Neural cell (in vitro differentiated cells): ENCODE measurements around the gene PTEN. TPM values are rescaled to one million over a fixed set of nuclear protein-coding genes. Genes with fewer than 3 reads are reported as not detected.

Experiments used
- H2AFZ ChIP-seq: fragments of 200-600, 300-800 bp; sonication (generic), shearing (Covaris generic); 2 replicates; pipeline ENCODE4 v1.6.0; 2014; ENCODE audit warnings: low read depth, mild to moderate bottlenecking, antibody characterized with exemption, low read length, moderate library complexity
- H3F3A ChIP-seq: fragments of 200-600 bp; shearing (Covaris generic); 2 replicates; pipeline ENCODE4 v1.6.1; 2016; ENCODE audit warnings: mild to moderate bottlenecking, moderate library complexity, mixed read lengths, antibody characterized with exemption, low read length; ENCODE audit not compliant: insufficient read depth, poor library complexity, severe bottlenecking
- H3K27ac ChIP-seq: fragments of 200-600, 300-800 bp; sonication (generic), shearing (Covaris generic); 2 replicates; pipeline ENCODE4 v1.5.1; 2014; ENCODE audit warnings: mild to moderate bottlenecking, low read length, moderate library complexity
- H3K27me3 ChIP-seq: fragments of 300-800, 200-600 bp; sonication (generic), shearing (Covaris generic); 2 replicates; pipeline ENCODE4 v1.6.0; 2014; ENCODE audit warnings: mild to moderate bottlenecking, low read depth, low read length, moderate library complexity; ENCODE audit not compliant: insufficient read depth
- H3K36me3 ChIP-seq: fragments of 300-800, 200-600 bp; sonication (generic), shearing (Covaris generic); 2 replicates; pipeline ENCODE4 v1.5.1; 2014; ENCODE audit warnings: mild to moderate bottlenecking, antibody characterized with exemption, low read length, moderate library complexity; ENCODE audit not compliant: insufficient read depth
- H3K4me2 ChIP-seq: fragments of 300-800, 200-600 bp; sonication (generic), shearing (Covaris generic); 2 replicates; pipeline ENCODE4 v1.6.0; 2014; ENCODE audit warnings: mild to moderate bottlenecking, low read length
- H3K4me3 ChIP-seq: fragments of 300-800, 200-600 bp; sonication (generic), shearing (Covaris generic); 2 replicates; pipeline ENCODE4 v1.5.1; 2014; ENCODE audit warnings: mild to moderate bottlenecking, low read length, moderate library complexity
- H3K79me2 ChIP-seq: fragments of 200-600 bp; shearing (Covaris generic); replicated peaks from 2 replicates; pipeline ENCODE4 v1.6.0; 2014; ENCODE audit warnings: mild to moderate bottlenecking, low read length, moderate library complexity; ENCODE audit not compliant: insufficient read depth
- H3K9ac ChIP-seq: fragments of 300-800, 200-600 bp; sonication (generic), shearing (Covaris generic); 2 replicates; pipeline ENCODE4 v1.6.1; 2016; ENCODE audit warnings: mild to moderate bottlenecking, low read length, mixed read lengths
- H3K9me2 ChIP-seq: fragments of 200-600 bp; shearing (Covaris generic); 2 replicates; pipeline ENCODE4 v1.6.1; 2016; ENCODE audit warnings: mild to moderate bottlenecking, low read length, mixed read lengths; ENCODE audit not compliant: insufficient read depth
- H3K9me3 ChIP-seq: fragments of 200-600, 300-800 bp; sonication (generic), shearing (Covaris generic); 2 replicates; pipeline ENCODE4 v1.6.1; 2016; ENCODE audit warnings: mild to moderate bottlenecking, mixed run types, low read length, moderate library complexity, mixed read lengths
- H4K20me1 ChIP-seq: fragments of 200-600 bp; shearing (Covaris generic); 2 replicates; pipeline ENCODE4 v1.6.1; 2016; ENCODE audit warnings: mild to moderate bottlenecking, mixed run types; ENCODE audit not compliant: insufficient read depth
- EP300 ChIP-seq: fragments of 450-650 bp; conservative IDR thresholded peaks from 2 replicates; pipeline ENCODE4 v1.6.1; 2014; ENCODE audit warnings: antibody characterized with exemption, mild to moderate bottlenecking, moderate library complexity; ENCODE audit not compliant: poor library complexity, severe bottlenecking
- EZH2 ChIP-seq: fragments of 200-600, 300-800 bp; shearing (Covaris generic), sonication (generic); IDR thresholded peaks from 2 replicates; pipeline ENCODE4 v1.6.1; 2014; ENCODE audit warnings: antibody characterized with exemption, low read length, borderline replicate concordance, mild to moderate bottlenecking; ENCODE audit not compliant: insufficient read depth, poor library complexity, severe bottlenecking
- MXI1 ChIP-seq: fragments of 450-650 bp; conservative IDR thresholded peaks from 2 replicates; pipeline ENCODE4 v1.6.1; 2014; ENCODE audit warnings: antibody characterized with exemption, mild to moderate bottlenecking; ENCODE audit not compliant: poor library complexity, severe bottlenecking
- POLR2AphosphoS5 ChIP-seq: IDR thresholded peaks from 2 replicates; pipeline ENCODE4 v1.6.1; 2012
- RAD21 ChIP-seq: fragments of 450-650 bp; conservative IDR thresholded peaks from 2 replicates; pipeline ENCODE4 v1.6.1; 2014; ENCODE audit warnings: antibody characterized with exemption, mild to moderate bottlenecking, moderate library complexity
- SMC3 ChIP-seq: fragments of 450-650 bp; conservative IDR thresholded peaks from 2 replicates; pipeline ENCODE4 v1.6.1; 2014; ENCODE audit warnings: antibody characterized with exemption, mild to moderate bottlenecking, moderate library complexity; ENCODE audit not compliant: poor library complexity
- TAF1 ChIP-seq: IDR thresholded peaks from 2 replicates; pipeline ENCODE4 v1.6.1; 2012; ENCODE audit warnings: low read depth
- polyA plus RNA-seq: library from polyadenylated mRNA; depleted of rRNA; stranded (reverse); fragments of >200 nt; gene quantifications from 2 replicates; pipeline ENCODE4 v1.2.3, GENCODE V29; 2014
- TF ChIP-seq, protein P1 (sequence below): fragments of 450-650 bp; IDR thresholded peaks from 2 replicates; pipeline ENCODE4 v1.5.1; 2014; ENCODE audit warnings: antibody characterized with exemption, mild to moderate bottlenecking, moderate library complexity; ENCODE audit not compliant: poor library complexity, severe bottlenecking
- TF ChIP-seq, protein P2 (sequence below): IDR thresholded peaks from 2 replicates; pipeline ENCODE4 v1.6.1; 2012; ENCODE audit warnings: borderline replicate concordance

Gene PTEN
- polyA plus RNA-seq, 1 donor from 2014 or later: 47.3 TPM

DNA sequence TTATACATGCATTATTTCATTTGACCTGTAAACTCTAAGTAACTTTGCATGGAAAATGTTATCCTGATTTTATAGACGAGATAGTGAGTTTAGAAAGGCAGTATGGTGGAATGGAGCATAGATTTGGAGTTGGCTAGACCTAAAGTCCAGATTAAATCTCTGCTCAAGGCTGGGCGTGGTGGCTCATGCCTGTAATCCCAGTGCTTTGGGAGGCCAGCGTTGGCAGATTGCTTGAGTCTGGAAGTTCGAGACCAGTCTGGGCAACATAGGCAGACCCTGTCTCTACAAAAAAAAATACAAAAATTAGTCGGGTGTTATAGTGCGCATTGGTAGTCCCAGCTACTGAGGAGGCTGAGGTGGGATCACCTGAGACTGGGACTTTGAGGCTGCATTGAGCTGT, 9.4 kb downstream of the PTEN start:
- Histone ChIP-seq H3K79me2 (peaks cover 96% of the 10 kb centered on the region), H3K27ac (no peak overlapping the region), H2AFZ (no peak overlapping the region), H3K9ac (no peak overlapping the region), H3K36me3 (no peaks in the 10 kb centered on the region), H3K4me2 (no peak overlapping the region), H3K9me3 (no peaks in the 10 kb centered on the region), H3K4me3 (no peak overlapping the region), H4K20me1 (peaks cover 4% of the 10 kb centered on the region), H3F3A (no peaks in the 10 kb centered on the region), H3K9me2 (no peaks in the 10 kb centered on the region), H3K27me3 (no peaks in the 10 kb centered on the region)
- TF ChIP-seq POLR2AphosphoS5 (no peak), TAF1 (no peak), EZH2 (no peak), EP300 (no peak), SMC3 (no peak), RAD21 (no peak), MXI1 (no peak)
- TF ChIP-seq, protein P1, sequence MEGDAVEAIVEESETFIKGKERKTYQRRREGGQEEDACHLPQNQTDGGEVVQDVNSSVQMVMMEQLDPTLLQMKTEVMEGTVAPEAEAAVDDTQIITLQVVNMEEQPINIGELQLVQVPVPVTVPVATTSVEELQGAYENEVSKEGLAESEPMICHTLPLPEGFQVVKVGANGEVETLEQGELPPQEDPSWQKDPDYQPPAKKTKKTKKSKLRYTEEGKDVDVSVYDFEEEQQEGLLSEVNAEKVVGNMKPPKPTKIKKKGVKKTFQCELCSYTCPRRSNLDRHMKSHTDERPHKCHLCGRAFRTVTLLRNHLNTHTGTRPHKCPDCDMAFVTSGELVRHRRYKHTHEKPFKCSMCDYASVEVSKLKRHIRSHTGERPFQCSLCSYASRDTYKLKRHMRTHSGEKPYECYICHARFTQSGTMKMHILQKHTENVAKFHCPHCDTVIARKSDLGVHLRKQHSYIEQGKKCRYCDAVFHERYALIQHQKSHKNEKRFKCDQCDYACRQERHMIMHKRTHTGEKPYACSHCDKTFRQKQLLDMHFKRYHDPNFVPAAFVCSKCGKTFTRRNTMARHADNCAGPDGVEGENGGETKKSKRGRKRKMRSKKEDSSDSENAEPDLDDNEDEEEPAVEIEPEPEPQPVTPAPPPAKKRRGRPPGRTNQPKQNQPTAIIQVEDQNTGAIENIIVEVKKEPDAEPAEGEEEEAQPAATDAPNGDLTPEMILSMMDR: no peak
- TF ChIP-seq, protein P2, sequence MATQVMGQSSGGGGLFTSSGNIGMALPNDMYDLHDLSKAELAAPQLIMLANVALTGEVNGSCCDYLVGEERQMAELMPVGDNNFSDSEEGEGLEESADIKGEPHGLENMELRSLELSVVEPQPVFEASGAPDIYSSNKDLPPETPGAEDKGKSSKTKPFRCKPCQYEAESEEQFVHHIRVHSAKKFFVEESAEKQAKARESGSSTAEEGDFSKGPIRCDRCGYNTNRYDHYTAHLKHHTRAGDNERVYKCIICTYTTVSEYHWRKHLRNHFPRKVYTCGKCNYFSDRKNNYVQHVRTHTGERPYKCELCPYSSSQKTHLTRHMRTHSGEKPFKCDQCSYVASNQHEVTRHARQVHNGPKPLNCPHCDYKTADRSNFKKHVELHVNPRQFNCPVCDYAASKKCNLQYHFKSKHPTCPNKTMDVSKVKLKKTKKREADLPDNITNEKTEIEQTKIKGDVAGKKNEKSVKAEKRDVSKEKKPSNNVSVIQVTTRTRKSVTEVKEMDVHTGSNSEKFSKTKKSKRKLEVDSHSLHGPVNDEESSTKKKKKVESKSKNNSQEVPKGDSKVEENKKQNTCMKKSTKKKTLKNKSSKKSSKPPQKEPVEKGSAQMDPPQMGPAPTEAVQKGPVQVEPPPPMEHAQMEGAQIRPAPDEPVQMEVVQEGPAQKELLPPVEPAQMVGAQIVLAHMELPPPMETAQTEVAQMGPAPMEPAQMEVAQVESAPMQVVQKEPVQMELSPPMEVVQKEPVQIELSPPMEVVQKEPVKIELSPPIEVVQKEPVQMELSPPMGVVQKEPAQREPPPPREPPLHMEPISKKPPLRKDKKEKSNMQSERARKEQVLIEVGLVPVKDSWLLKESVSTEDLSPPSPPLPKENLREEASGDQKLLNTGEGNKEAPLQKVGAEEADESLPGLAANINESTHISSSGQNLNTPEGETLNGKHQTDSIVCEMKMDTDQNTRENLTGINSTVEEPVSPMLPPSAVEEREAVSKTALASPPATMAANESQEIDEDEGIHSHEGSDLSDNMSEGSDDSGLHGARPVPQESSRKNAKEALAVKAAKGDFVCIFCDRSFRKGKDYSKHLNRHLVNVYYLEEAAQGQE: no peak

DNA sequence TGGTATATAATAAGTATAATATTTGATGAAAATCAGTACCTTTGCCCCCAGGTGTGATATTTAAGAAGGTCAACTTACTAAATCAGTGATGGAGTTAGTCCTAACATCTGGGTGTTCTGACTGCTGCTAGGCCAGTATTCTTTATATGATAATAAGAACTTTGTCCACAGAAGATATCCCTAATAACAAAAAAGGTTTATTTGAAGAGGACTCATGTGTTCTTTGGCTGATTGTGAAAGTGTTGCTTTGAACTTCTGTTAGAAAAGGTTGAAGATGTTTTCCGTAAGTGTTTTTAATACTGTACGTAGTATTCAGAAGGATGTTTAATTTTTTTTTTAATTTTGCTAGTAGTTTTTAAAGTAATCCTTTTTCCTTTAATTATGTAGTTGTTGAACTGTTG, 10.2 kb downstream of the PTEN start:
- H3K9ac ChIP-seq: no peak overlapping the region
- no peak overlapping the region for H3K4me2 ChIP-seq
- H3K9me2 ChIP-seq: no peaks in the 10 kb centered on the region
- no peak overlapping the region for H3K4me3 ChIP-seq
- H3K79me2 ChIP-seq: peaks cover 89% of the 10 kb centered on the region
- no peak for TF ChIP-seq TAF1
- TF ChIP-seq MXI1: no peak
- no peak for TF ChIP-seq EP300
- TF ChIP-seq POLR2AphosphoS5: no peak
- TF ChIP-seq, protein P2: no peak
- TF ChIP-seq SMC3: no peak
- H2AFZ ChIP-seq: no peak overlapping the region
- H4K20me1 ChIP-seq: no peaks in the 10 kb centered on the region
- peaks cover 3% of the 10 kb centered on the region for H3K36me3 ChIP-seq
- H3K27ac ChIP-seq: no peak overlapping the region
- H3K9me3 ChIP-seq: no peaks in the 10 kb centered on the region
- no peaks in the 10 kb centered on the region for H3K27me3 ChIP-seq
- no peaks in the 10 kb centered on the region for H3F3A ChIP-seq
